T-helper 9 cell (primary cell): ENCODE data around the gene GPD1.
"Not testable (repeated sequence)": the region's sequence is repeated elsewhere in the genome, so short reads cannot be mapped to it uniquely, and the experiment has no call there.

Experiments
- DNase-seq: peaks from one replicate; pipeline ENCODE4 v3.0.0-alpha.2; 2020

Gene GPD1

GRCh38 chr12:50074936-50075807 lies 28.6 kb upstream of the GPD1 start:
- peak; percentile 80 for DNase-seq

GRCh38 chr12:50075808-50076170 lies 28.0 kb upstream of the GPD1 start:
- DNase-seq, result no peak

- DNase-seq, result no peak
Measured at GRCh38 chr12:50077099-50077498, 26.7 kb upstream of the GPD1 start.

GRCh38 chr12:50078281-50078680 lies 25.5 kb upstream of the GPD1 start:
- DNase-seq, result no peak

GRCh38 chr12:50079771-50080170 lies 24.0 kb upstream of the GPD1 start:
- no peak for DNase-seq

- no peak for DNase-seq
Measured at GRCh38 chr12:50081096-50081808, 22.6 kb upstream of the GPD1 start.

DNA sequence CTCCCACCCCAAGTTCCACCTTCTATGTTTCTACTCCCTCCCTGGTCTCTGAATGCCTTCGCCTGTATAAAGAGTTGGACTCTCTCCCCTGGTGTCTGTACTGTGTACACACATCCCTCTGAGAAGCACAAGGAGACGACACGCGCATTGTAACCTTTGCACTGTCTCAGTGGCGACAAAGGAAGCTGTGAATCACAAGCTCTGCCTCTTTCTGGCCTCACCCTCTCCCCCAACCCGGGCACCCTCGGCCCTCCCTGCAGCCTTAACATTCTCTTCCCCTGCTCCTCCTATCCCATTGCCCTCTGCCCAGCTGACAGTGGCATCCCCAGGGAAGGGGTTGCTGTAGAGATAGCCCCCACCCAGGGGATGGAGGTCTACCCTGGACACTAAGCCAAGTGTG lies 21.2 kb upstream of the GPD1 start:
- DNase-seq, result no peak

GRCh38 chr12:50083301-50083700 lies 20.5 kb upstream of the GPD1 start:
- no peak for DNase-seq

- not testable (repeated sequence) for DNase-seq
Measured at GRCh38 chr12:50084409-50084774, 19.4 kb upstream of the GPD1 start.

DNA sequence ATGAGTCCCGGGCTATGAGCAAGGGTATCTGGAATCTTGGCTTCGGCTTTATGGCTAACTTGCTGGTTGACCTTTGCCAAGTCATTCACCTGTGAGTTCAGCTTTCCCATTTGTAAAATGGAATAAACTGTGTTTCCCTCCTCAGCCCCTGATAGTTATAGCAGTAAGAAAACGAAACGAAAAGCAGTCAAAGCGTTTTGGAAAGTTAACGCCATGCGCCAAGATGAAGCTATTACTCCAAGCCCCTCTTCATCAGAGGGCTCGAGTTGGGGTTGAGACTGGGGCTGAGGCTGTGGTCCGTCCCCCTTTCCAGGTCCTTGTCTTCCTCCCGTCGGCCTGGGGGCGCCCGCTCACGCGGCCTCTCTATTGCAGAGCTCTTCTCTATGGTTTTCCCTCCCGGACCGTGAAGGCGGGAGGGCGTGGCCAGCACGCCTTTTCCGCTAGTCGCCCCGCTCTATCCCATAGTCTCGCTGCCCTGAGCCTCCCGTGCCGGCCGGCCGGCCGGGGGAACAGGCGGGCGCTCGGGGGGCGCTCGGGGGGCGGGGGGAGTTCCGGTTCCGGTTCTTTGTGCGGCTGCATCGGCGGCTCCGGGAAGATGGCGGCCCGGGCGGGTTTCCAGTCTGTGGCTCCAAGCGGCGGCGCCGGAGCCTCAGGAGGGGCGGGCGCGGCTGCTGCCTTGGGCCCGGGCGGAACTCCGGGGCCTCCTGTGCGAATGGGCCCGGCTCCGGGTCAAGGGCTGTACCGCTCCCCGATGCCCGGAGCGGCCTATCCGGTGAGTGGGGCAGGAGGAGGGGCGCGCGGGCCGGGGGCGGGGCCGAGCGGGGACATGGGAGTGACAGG lies 18.8 kb upstream of the GPD1 start, which contains the start of gene SMARCD1:
SMARCD1 (plus strand) TSS at position 568 of the 840 bp plus-strand sequence; CDS start at position 596, 28 bp downstream.
- peak; percentile 75 for DNase-seq

DNA sequence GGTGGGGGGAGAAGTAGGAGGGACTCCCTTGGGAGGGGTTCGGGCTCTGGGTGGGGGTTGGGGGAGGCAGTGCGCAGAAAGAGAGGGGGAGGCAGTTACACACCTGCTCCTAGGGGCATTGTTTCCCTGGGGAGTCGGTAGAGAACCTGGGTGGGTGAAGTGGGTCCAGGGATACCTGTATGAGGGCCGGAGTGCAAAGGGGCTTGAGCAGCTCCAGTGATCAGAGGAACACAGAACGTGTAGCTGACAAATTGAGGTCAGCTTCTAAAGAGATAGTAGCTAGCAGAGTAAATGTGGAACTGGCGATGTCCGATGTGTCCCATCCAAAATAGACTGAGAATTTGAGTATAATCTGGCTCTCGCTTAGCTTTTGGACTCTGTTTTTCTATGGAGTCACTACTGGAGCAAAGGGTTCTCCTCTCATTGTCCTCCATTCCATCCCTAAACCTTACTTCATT lies 18.2 kb upstream of the GPD1 start:
- DNase-seq, result no peak

DNA sequence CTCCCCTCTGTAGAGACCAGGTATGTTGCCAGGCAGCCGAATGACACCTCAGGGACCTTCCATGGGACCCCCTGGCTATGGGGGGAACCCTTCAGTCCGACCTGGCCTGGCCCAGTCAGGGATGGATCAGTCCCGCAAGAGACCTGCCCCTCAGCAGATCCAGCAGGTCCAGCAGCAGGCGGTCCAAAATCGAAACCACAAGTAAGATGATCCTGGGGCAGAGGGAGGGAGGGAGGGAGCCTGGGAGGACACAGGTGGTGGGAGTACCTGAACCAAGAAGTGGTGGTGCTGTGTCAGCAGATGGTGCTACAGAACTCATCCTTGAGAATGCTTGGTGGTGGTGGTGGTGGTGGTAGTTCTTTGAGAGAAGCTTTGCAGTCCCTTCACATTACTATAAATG lies 17.7 kb upstream of the GPD1 start:
- no peak for DNase-seq

- no peak for DNase-seq
Measured at GRCh38 chr12:50087151-50087550, 16.7 kb upstream of the GPD1 start.

- no peak for DNase-seq
Measured at GRCh38 chr12:50087995-50088394, 15.8 kb upstream of the GPD1 start.

GRCh38 chr12:50088577-50089335 lies 15.1 kb upstream of the GPD1 start:
- peak; percentile 34 for DNase-seq

- DNase-seq, result no peak
Measured at GRCh38 chr12:50089730-50090129, 14.1 kb upstream of the GPD1 start.

DNA sequence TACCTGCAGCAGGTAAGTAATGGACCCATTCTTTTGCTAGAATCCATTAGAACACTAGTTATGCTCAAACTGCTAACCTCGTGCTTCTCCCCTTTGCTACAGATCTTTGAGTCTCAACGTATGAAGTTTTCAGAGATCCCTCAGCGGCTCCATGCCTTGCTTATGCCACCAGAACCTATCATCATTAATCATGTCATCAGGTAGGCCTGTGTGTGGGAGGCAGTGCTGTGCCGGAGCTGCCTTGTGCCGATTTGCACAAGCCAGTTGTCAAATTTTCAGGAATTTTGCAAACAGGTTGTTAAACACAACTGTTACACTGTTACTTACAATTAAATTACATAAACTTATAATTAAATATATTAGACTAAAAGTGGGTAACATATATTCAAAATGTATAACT lies 13.4 kb upstream of the GPD1 start:
- DNase-seq, result no peak

DNA sequence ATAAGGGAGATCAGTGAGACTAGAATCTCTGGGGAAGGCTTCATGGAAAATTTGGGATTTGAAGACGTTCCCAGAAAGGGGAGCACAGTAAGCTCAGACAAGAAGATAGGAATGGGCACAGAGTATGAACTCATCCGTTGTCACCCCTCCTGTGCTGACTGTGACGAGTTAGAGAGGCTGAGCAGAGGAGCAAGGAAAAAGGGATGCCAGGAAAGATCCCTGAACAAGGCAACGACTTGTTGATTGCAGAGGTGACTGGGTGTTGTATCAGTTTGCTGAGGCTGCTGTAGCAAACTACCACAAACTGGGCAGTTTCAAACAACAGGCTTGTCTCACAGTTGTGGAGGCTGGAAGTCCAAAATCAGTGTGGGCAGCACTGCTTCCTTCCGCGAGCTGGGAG lies 5.9 kb upstream of the GPD1 start:
- DNase-seq, result no peak

DNA sequence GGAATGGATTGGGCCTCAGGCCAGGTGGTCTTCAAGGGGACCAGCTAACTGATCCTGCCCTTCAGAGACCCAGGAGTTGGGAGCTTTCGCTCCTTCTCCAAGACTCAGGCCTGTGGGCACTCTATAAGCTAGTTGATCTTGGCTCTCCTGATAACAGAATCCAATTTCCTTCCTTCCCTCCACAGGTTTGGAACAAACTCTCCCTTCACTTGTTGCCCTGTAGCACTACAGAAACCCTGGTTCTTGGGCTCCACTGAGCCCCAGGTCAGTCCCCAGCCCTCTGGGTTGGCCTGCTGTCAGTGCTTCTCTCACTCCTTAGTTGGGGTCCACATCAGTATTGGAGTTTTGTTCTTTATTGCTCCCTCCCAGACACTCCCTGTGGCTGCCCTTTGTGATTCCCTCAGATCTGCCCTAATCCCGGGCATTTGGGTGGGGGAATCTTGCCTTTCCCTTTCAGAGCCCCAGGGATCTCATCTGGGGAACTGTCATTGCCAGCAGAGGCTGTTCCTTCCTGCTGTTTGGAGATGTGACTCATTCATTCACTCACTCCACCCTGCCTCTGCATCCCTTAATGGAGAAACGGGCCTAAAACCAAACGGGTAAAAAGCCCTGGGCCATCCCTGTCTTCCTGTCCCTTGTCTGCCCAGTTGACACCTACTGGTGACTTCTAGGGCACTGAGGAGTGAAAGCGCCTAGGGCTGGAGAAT lies 4.4 kb upstream of the GPD1 start:
- no peak for DNase-seq

DNA sequence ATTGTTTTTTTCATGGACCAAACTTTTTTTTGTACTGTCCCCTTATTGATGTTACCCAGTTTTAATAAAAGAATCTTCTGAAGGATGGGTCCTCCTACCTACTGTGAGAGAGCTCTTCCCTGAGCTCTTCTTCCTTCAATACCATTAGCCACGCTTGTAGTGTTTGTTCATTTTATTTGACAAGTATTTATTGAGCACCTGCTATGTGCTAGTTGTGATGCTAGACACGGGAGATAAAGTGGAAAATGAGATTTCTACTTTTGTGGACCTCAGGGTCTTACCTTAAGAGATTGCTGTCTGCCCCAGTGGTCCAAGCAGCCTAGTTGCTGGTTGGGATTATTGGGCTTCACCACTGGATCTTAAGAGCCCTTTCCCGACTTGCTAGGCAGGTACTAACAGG lies 3.2 kb upstream of the GPD1 start:
- no peak for DNase-seq

GRCh38 chr12:50101663-50102062 lies 2.1 kb upstream of the GPD1 start:
- no peak for DNase-seq

DNA sequence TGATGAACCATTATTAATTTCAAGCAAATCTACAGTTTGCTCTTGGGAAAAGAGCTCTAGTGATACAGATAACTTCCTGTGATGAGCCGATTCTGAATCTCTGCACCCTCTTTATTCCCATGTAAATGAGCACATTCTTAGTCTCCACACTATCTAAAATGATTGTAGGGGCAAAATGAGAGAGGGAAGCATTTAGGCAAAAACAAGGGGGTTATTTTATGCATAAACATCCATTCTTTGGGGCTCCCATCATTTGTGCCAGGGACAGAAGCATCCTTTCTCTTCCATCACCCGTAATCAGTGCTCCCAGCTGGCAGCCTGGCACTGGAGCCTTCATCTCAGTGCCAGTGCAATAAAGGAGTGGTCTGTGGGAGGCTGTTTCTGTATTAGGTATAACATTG lies 1.7 kb upstream of the GPD1 start:
- no peak for DNase-seq
